HepG2 (cell line): ENCODE data around the gene GMPPB. TPM values are rescaled to one million over a fixed set of nuclear protein-coding genes. Genes with fewer than 3 reads are reported as not detected.

Experiments used
- FIP1L1 ChIP-seq: fragments of 200-400 bp; formaldehyde crosslinking; IDR thresholded peaks from 2 replicates; pipeline ENCODE4 v1.6.1; 2018; ENCODE audit warnings: low read depth, mild to moderate bottlenecking, low read length, moderate library complexity, borderline replicate concordance; ENCODE audit not compliant: insufficient read depth
- GABPB1 ChIP-seq: IDR thresholded peaks from 2 replicates; pipeline ENCODE4 v1.6.1; 2016; ENCODE audit warnings: mild to moderate bottlenecking, missing genetic modification reagents, moderate library complexity, missing compliant biosample characterization
- GATAD2A ChIP-seq: IDR thresholded peaks from 2 replicates; pipeline ENCODE4 v1.6.1; 2016
- GLI4 ChIP-seq: sonication (generic); formaldehyde crosslinking; IDR thresholded peaks from 2 replicates; pipeline ENCODE4 v1.5.1; 2020; ENCODE audit warnings: missing genetic modification reagents, mild to moderate bottlenecking, moderate library complexity, borderline replicate concordance
- HOXA3 ChIP-seq: sonication (generic); formaldehyde crosslinking; IDR thresholded peaks from 2 replicates; pipeline ENCODE4 v1.5.0; 2020; ENCODE audit warnings: missing genetic modification reagents
- MAF1 ChIP-seq: sonication (generic); formaldehyde crosslinking; IDR thresholded peaks from 2 replicates; pipeline ENCODE4 v1.5.0; 2020; ENCODE audit warnings: missing genetic modification reagents, borderline replicate concordance
- PITX1 ChIP-seq: sonication (generic); formaldehyde crosslinking; IDR thresholded peaks from 2 replicates; pipeline ENCODE4 v1.5.1; 2020; ENCODE audit warnings: mild to moderate bottlenecking, missing genetic modification reagents
- RAD51 ChIP-seq: fragments of 450-650 bp; IDR thresholded peaks from 2 replicates; pipeline ENCODE4 v1.6.1; 2016; ENCODE audit warnings: borderline replicate concordance
- SAP130 ChIP-seq: IDR thresholded peaks from 2 replicates; pipeline ENCODE4 v1.6.1; 2016; ENCODE audit warnings: low read depth
- SETDB1 ChIP-seq: sonication (generic); formaldehyde crosslinking; IDR thresholded peaks from 2 replicates; pipeline ENCODE4 v1.5.1; 2020; ENCODE audit warnings: missing genetic modification reagents, mild to moderate bottlenecking, borderline replicate concordance
- ZBTB21 ChIP-seq: sonication (generic); formaldehyde crosslinking; IDR thresholded peaks from 2 replicates; pipeline ENCODE4 v1.4.0; 2020; ENCODE audit warnings: missing genetic modification reagents
- ZBTB3 ChIP-seq: sonication (generic); formaldehyde crosslinking; IDR thresholded peaks from 2 replicates; pipeline ENCODE4 v1.4.0; 2020; ENCODE audit warnings: low read depth, mild to moderate bottlenecking, moderate library complexity, missing genetic modification reagents, borderline replicate concordance
- ZFP36L2 ChIP-seq: sonication (generic); formaldehyde crosslinking; IDR thresholded peaks from 2 replicates; pipeline ENCODE4 v1.4.0; 2020; ENCODE audit warnings: missing genetic modification reagents
- ZNF143 ChIP-seq: sonication (generic); formaldehyde crosslinking; IDR thresholded peaks from 2 replicates; pipeline ENCODE4 v1.4.0; 2020; ENCODE audit warnings: missing genetic modification reagents
- ZNF207 ChIP-seq: fragments of 450-650 bp; IDR thresholded peaks from 2 replicates; pipeline ENCODE4 v1.6.1; 2016; ENCODE audit warnings: antibody characterized with exemption, borderline replicate concordance
- ZNF264 ChIP-seq: sonication (generic); formaldehyde crosslinking; IDR thresholded peaks from 2 replicates; pipeline ENCODE4 v1.4.0; 2020; ENCODE audit warnings: missing genetic modification reagents
- ZNF329 ChIP-seq: sonication (generic); formaldehyde crosslinking; IDR thresholded peaks from 2 replicates; pipeline ENCODE4 v1.9.0; 2021; ENCODE audit warnings: low read depth, mild to moderate bottlenecking, missing genetic modification reagents
- ZNF383 ChIP-seq: sonication (generic); formaldehyde crosslinking; IDR thresholded peaks from 2 replicates; pipeline ENCODE4 v1.4.0; 2020; ENCODE audit warnings: missing genetic modification reagents, mild to moderate bottlenecking, borderline replicate concordance
- ZNF460 ChIP-seq: sonication (generic); formaldehyde crosslinking; IDR thresholded peaks from 2 replicates; pipeline ENCODE4 v1.5.1; 2020; ENCODE audit warnings: missing genetic modification reagents, mild to moderate bottlenecking, borderline replicate concordance
- ZNF619 ChIP-seq: sonication (generic); formaldehyde crosslinking; IDR thresholded peaks from 2 replicates; pipeline ENCODE4 v1.4.0; 2020; ENCODE audit warnings: mild to moderate bottlenecking, missing genetic modification reagents
- ZNF660 ChIP-seq: sonication (generic); formaldehyde crosslinking; IDR thresholded peaks from 2 replicates; pipeline ENCODE4 v1.5.1; 2020; ENCODE audit warnings: mild to moderate bottlenecking, low read depth, missing genetic modification reagents, borderline replicate concordance
- ZNF7 ChIP-seq: IDR thresholded peaks from 2 replicates; pipeline ENCODE4 v1.6.1; 2016; ENCODE audit warnings: missing biosample characterization, missing genetic modification reagents
- polyA plus RNA-seq, 8 experiments: library from polyadenylated mRNA; depleted of rRNA in 3 of 8; stranded (reverse) in 7 of 8; unstranded in 1 of 8; fragments of >200 nt; fragmentation: Illumina TruSeq in 4 of 8; extraction: Trizol in 4 of 8; gene quantifications; 2 replicates each; pipeline versions ENCODE4 v1.2.1 to v1.2.3, GENCODE V29; 2011 to 2016; ENCODE audit warnings: low read depth in 4 of 8, missing spikeins in 1 of 8, mixed read lengths in 1 of 8; ENCODE audit not compliant: insufficient read depth in 1 of 8
- total RNA-seq, 5 experiments: library from RNA; depleted of rRNA; stranded (reverse); fragments of >200 nt; fragmentation: Illumina TruSeq; extraction: Trizol; gene quantifications; 2 replicates each; pipeline ENCODE4 v1.2.3, GENCODE V29; 2016; ENCODE audit warnings: low read depth in 1 of 5
- TF ChIP-seq, protein P1 (sequence below): sonication (generic); formaldehyde crosslinking; IDR thresholded peaks from 2 replicates; pipeline ENCODE4 v1.4.0; 2020; ENCODE audit warnings: missing genetic modification reagents
- TF ChIP-seq, protein P2 (sequence below): sonication (generic); formaldehyde crosslinking; IDR thresholded peaks from 2 replicates; pipeline ENCODE4 v1.8.1; 2023; ENCODE audit warnings: missing genetic modification reagents, inconsistent platforms, borderline replicate concordance
- TF ChIP-seq, protein P3 (sequence below): sonication (generic); formaldehyde crosslinking; IDR thresholded peaks from 2 replicates; pipeline ENCODE4 v1.8.1; 2023; ENCODE audit warnings: mild to moderate bottlenecking, missing genetic modification reagents
- TF ChIP-seq, protein P4 (sequence below): sonication (generic); formaldehyde crosslinking; IDR thresholded peaks from 2 replicates; pipeline ENCODE4 v1.4.0; 2020; ENCODE audit warnings: mild to moderate bottlenecking, missing genetic modification reagents

The GMPPB gene
- total and polyA plus RNA-seq, 2 of the 13 experiments (the other 11 are each of a cell fraction or from before 2014, with no cell fraction given): 6.5 to 23.1 TPM

DNA sequence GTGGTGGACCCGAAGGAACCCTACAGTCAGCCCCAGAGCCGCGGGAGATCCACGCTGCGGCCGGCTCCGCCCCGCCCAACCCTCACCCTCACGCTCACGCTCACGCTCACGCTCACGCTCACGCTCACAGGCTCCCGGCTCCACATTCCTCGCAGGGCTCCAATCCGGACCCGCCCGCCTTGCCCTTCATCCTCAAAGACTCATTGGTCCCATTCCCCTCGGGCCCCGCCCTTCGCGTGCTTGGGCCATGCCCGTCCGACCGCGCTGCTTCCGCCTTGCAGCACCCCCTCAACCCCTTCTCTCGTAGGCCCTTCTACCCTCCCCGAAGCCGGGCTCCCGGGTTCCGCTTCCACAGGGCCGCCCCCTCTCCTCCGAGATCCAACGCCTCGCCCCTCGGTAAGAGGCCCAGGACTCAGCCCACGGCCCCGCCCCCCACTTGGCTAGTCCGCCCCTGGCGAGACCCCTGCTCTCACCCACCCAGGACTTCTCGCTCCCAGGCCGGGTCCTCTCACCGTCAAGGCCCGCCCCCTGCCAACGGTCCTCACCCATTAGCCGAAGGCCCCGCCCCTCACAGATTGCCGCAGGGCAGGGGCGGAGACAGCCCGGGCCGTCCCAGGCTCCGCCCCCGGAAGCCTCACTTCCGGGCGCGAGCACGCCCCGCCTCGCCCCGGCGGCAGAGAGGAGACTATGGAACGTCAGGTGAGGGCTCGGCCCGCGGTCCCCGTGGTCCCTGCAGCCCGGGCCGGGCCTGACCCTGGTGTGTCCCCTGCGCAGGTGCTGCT is 49.8 kb downstream of the GMPPB start, which contains the start of gene APEH (continued):
- TF ChIP-seq, protein P1, sequence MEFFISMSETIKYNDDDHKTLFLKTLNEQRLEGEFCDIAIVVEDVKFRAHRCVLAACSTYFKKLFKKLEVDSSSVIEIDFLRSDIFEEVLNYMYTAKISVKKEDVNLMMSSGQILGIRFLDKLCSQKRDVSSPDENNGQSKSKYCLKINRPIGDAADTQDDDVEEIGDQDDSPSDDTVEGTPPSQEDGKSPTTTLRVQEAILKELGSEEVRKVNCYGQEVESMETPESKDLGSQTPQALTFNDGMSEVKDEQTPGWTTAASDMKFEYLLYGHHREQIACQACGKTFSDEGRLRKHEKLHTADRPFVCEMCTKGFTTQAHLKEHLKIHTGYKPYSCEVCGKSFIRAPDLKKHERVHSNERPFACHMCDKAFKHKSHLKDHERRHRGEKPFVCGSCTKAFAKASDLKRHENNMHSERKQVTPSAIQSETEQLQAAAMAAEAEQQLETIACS (CRISPR knock-in tag): peak; percentile 77
- no peak for TF ChIP-seq ZBTB21 (CRISPR knock-in tag)
- no peak for TF ChIP-seq ZNF660
- TF ChIP-seq RAD51: no peak
- TF ChIP-seq ZNF383 (CRISPR knock-in tag): no peak
- TF ChIP-seq ZNF207: no peak
- TF ChIP-seq, protein P2, sequence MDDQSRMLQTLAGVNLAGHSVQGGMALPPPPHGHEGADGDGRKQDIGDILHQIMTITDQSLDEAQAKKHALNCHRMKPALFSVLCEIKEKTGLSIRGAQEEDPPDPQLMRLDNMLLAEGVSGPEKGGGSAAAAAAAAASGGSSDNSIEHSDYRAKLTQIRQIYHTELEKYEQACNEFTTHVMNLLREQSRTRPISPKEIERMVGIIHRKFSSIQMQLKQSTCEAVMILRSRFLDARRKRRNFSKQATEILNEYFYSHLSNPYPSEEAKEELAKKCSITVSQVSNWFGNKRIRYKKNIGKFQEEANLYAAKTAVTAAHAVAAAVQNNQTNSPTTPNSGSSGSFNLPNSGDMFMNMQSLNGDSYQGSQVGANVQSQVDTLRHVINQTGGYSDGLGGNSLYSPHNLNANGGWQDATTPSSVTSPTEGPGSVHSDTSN (CRISPR knock-in tag): no peak
- TF ChIP-seq, protein P3, sequence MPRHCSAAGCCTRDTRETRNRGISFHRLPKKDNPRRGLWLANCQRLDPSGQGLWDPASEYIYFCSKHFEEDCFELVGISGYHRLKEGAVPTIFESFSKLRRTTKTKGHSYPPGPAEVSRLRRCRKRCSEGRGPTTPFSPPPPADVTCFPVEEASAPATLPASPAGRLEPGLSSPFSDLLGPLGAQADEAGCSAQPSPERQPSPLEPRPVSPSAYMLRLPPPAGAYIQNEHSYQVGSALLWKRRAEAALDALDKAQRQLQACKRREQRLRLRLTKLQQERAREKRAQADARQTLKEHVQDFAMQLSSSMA (CRISPR knock-in tag): no peak; the same call in none of the 2 replicates
- TF ChIP-seq GLI4 (CRISPR knock-in tag): 0 out of 2 replicates have a peak, but pooled peaks have one; percentile 25
- TF ChIP-seq ZNF7 (CRISPR knock-in tag): no peak
- TF ChIP-seq, protein P4, sequence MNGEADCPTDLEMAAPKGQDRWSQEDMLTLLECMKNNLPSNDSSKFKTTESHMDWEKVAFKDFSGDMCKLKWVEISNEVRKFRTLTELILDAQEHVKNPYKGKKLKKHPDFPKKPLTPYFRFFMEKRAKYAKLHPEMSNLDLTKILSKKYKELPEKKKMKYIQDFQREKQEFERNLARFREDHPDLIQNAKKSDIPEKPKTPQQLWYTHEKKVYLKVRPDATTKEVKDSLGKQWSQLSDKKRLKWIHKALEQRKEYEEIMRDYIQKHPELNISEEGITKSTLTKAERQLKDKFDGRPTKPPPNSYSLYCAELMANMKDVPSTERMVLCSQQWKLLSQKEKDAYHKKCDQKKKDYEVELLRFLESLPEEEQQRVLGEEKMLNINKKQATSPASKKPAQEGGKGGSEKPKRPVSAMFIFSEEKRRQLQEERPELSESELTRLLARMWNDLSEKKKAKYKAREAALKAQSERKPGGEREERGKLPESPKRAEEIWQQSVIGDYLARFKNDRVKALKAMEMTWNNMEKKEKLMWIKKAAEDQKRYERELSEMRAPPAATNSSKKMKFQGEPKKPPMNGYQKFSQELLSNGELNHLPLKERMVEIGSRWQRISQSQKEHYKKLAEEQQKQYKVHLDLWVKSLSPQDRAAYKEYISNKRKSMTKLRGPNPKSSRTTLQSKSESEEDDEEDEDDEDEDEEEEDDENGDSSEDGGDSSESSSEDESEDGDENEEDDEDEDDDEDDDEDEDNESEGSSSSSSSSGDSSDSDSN (CRISPR knock-in tag): peak; percentile 95
- TF ChIP-seq GABPB1 (CRISPR knock-in tag): peak; percentile 93
- no peak for TF ChIP-seq ZNF329 (CRISPR knock-in tag)
- TF ChIP-seq SAP130: peak; percentile 95
- peak; percentile 77 for TF ChIP-seq PITX1 (CRISPR knock-in tag)
- TF ChIP-seq ZNF460 (CRISPR knock-in tag): no peak
- no peak for TF ChIP-seq ZNF264 (CRISPR knock-in tag)
- TF ChIP-seq ZBTB3 (CRISPR knock-in tag): no peak
- TF ChIP-seq SETDB1 (CRISPR knock-in tag): no peak
- peak; percentile 77 for TF ChIP-seq GATAD2A (CRISPR knock-in tag)
- TF ChIP-seq FIP1L1: no peak
- TF ChIP-seq ZFP36L2 (CRISPR knock-in tag): no peak
- TF ChIP-seq HOXA3: no peak; the same call in 1 of the 2 replicates
- TF ChIP-seq MAF1 (CRISPR knock-in tag): no peak
- no peak for TF ChIP-seq ZNF143 (CRISPR knock-in tag)
- TF ChIP-seq ZNF619 (CRISPR knock-in tag): peak; percentile 74; the same call in 1 of the 2 replicates
